ENCODE results near the gene PWWP2B.
A peak's percentile ranks its signal among the peaks of the same experiment; 100 is the strongest.

Gene PWWP2B

DNA sequence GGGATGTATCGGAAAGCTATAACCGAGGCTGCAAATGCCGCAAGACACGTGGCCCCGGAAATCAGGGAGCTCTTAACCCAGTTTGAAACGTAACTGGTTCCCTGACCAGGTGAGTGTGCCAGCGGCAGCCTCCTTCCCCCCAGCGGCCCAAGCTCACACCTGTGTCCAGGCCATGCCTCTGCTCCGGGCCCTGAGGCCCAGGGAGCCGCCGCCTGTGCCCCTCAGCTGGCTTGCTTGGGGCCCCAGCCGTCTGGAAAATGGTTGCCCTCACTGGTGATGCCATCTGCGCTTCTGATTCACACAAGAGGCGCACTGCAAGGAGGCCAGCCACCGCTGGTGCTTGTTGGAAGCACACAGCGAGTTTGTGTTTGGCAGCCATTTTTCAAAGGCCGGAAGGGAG, 9.2 kb downstream of the PWWP2B start:
- WGBS (ENCODE audit: insufficient coverage), result 97% methylated on average over 16 of the region's 17 CpGs
- ChIA-PET POLR2A (no interaction called here), CTCF (interaction anchor here (1.4 to 9.4 kb wide), 2 partner anchors 15 to 37 kb away, joined by 5 to 86 read pairs; no protein-coding TSS in a partner anchor)
- Histone ChIP-seq H3K36me3 (ENCODE audit: control insufficient read depth in 4 of 4, insufficient read depth in 4 of 4, low read length in 3 of 4) (peaks cover 4 to 77% (median 34%) of the 10 kb centered on the region in 4 experiments), H3K27me3 (replicated peaks in 2 of 5; ENCODE audit: control insufficient read depth in 4 of 5, insufficient read depth in 5 of 5, low read length in 4 of 5) (no peaks in the 10 kb centered on the region), H3K4me1 (ENCODE audit: control extremely low read depth in 1 of 4, control insufficient read depth in 4 of 4, insufficient read depth in 4 of 4, low read length in 3 of 4) (peaks cover 0 to 57% (median 52%) of the 10 kb centered on the region in 4 experiments), H3K9me3 (ENCODE audit: control extremely low read depth in 1 of 5, control insufficient read depth in 4 of 5, insufficient read depth in 2 of 5, low read depth in 1 of 5, low read length in 4 of 5) (no peaks in the 10 kb centered on the region), H3K27ac (ENCODE audit: insufficient read depth in 1 of 2, low read depth in 1 of 2, low read length in 2 of 2, poor library complexity in 1 of 2, severe bottlenecking in 2 of 2) (no peak overlapping the region), H3K4me3 (ENCODE audit: control insufficient read depth in 1 of 7, extremely low read depth in 1 of 7, insufficient read depth in 4 of 7, low read depth in 2 of 7, low read length in 6 of 7) (no peak overlapping the region)
- DNase-seq, result no peak

DNA sequence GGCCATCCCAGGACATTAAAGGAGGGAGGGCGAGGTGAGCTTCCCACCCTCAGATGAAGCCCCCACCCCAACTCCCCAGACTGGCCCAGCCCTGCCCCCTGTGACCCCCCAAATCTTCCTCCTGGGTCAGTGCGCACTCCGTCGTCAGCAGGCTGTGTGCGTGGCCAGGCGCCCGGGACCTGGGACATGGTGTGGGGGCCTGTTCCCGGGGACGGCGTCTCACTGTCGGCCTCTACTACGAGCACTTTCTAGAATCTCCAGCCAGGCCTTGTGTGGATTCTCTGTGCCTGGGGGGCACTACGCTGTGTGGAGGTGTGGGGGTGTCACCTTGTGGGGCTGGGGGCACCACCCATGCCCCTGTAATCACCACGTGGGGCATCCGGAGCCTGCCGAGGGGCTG, 9.8 kb downstream of the PWWP2B start:
- Histone ChIP-seq H3K27me3 (replicated peaks in 2 of 5; ENCODE audit: control insufficient read depth in 4 of 5, insufficient read depth in 5 of 5, low read length in 4 of 5) (no peaks in the 10 kb centered on the region), H3K4me3 (ENCODE audit: control insufficient read depth in 1 of 7, extremely low read depth in 1 of 7, insufficient read depth in 4 of 7, low read depth in 2 of 7, low read length in 6 of 7) (no peak overlapping the region), H3K4me1 (ENCODE audit: control extremely low read depth in 1 of 4, control insufficient read depth in 4 of 4, insufficient read depth in 4 of 4, low read length in 3 of 4) (peaks cover 0 to 57% (median 52%) of the 10 kb centered on the region in 4 experiments), H3K27ac (ENCODE audit: insufficient read depth in 1 of 2, low read depth in 1 of 2, low read length in 2 of 2, poor library complexity in 1 of 2, severe bottlenecking in 2 of 2) (no peak overlapping the region), H3K9me3 (ENCODE audit: control extremely low read depth in 1 of 5, control insufficient read depth in 4 of 5, insufficient read depth in 2 of 5, low read depth in 1 of 5, low read length in 4 of 5) (no peaks in the 10 kb centered on the region), H3K36me3 (ENCODE audit: control insufficient read depth in 4 of 4, insufficient read depth in 4 of 4, low read length in 3 of 4) (peaks cover 4 to 82% (median 34%) of the 10 kb centered on the region in 4 experiments)
- no peak for DNase-seq
- 99% methylated on average over 15 of the region's 16 CpGs for WGBS (ENCODE audit: insufficient coverage)
- ChIA-PET POLR2A (interaction anchor here (1.8 kb wide), 1 partner anchor 14 kb away, joined by 6 read pairs; no protein-coding TSS in a partner anchor), CTCF (interaction anchor here (1.1 to 9.4 kb wide), 3 partner anchors 15 to 37 kb away, joined by 3 to 86 read pairs (median 5); no protein-coding TSS in a partner anchor)

DNA sequence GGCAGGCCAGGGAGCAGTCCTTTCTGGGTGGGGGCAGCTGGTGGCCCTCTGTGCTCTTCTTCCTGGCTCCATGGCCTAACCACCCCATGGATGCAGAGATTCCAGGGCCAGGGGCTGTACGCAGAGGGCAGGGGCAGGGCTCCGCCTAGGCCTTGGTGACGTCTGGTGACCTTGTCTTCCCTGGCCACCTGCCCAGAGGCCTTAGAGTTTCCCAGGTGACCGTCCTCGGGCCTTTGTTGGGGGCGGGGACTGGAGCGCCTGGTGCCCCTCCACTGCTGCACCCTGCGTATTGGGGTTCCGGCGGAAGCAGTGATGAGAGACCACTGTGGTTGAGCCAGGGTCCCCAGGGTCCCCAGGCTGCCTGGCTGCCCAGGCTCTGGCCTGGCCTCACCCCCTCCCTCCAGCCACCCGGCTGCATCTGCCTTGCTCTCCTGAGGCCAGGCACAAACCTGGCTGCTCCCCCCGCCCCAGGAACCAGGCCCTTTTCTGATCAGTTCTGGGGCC, 10.3 kb downstream of the PWWP2B start:
- 92% methylated on average over 12 of the region's 12 CpGs for WGBS (ENCODE audit: insufficient coverage)
- POLR2A ChIA-PET, result interaction anchor here (1.8 kb wide), 1 partner anchor 14 kb away, joined by 6 read pairs; no protein-coding TSS in a partner anchor
- CTCF ChIA-PET, result interaction anchor here (1.1 to 9.4 kb wide), 3 partner anchors 14 to 31 kb away, joined by 3 to 86 read pairs (median 3); no protein-coding TSS in a partner anchor
- H3K27me3 ChIP-seq (replicated peaks in 2 of 5; ENCODE audit: control insufficient read depth in 4 of 5, insufficient read depth in 5 of 5, low read length in 4 of 5), result no peaks in the 10 kb centered on the region
- peaks cover 4 to 86% (median 34%) of the 10 kb centered on the region in 4 experiments for H3K36me3 ChIP-seq (ENCODE audit: control insufficient read depth in 4 of 4, insufficient read depth in 4 of 4, low read length in 3 of 4)
- DNase-seq, result no peak
- peak overlapping the region in 1 of 2 experiments; percentile 34 for H3K27ac ChIP-seq (ENCODE audit: insufficient read depth in 1 of 2, low read depth in 1 of 2, low read length in 2 of 2, poor library complexity in 1 of 2, severe bottlenecking in 2 of 2)
- peak overlapping the region in 3 of 7 experiments; percentile 28 to 63 (median 46) for H3K4me3 ChIP-seq (ENCODE audit: control insufficient read depth in 1 of 7, extremely low read depth in 1 of 7, insufficient read depth in 4 of 7, low read depth in 2 of 7, low read length in 6 of 7)
- H3K9me3 ChIP-seq (ENCODE audit: control extremely low read depth in 1 of 5, control insufficient read depth in 4 of 5, insufficient read depth in 2 of 5, low read depth in 1 of 5, low read length in 4 of 5), result no peaks in the 10 kb centered on the region
- peaks cover 3 to 57% (median 52%) of the 10 kb centered on the region in 4 experiments for H3K4me1 ChIP-seq (ENCODE audit: control extremely low read depth in 1 of 4, control insufficient read depth in 4 of 4, insufficient read depth in 4 of 4, low read length in 3 of 4)

DNA sequence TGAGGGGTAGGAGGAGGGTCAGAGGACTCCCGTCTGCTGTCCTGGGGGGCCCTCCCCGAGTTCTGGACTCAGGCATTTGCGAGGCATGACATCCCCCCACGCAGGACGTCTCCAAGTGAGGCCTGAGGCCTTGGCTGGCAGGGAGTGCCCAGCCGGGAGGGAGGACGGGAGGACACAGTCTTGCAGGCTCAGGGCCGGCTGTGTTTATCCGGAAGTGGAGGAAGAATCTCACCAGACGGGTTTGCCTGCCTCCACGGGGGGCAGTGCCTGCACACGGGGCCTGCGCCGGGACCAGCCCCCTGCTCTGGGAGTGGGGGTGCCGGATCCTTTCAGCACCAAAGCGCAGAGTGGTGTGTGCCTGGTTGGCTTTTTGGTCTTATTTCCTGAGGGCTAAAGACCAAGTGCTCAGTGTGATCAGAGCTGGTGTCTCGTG, 10.9 kb downstream of the PWWP2B start:
- peak in 2 of 3 donors; percentile 58 to 72 for DNase-seq
- H3K36me3 ChIP-seq (ENCODE audit: control insufficient read depth in 4 of 4, insufficient read depth in 4 of 4, low read length in 3 of 4), result peaks cover 4 to 82% (median 34%) of the 10 kb centered on the region in 4 experiments
- H3K9me3 ChIP-seq (ENCODE audit: control extremely low read depth in 1 of 5, control insufficient read depth in 4 of 5, insufficient read depth in 2 of 5, low read depth in 1 of 5, low read length in 4 of 5), result no peaks in the 10 kb centered on the region
- ChIA-PET POLR2A (interaction anchor here (1.1 to 1.8 kb wide), 2 partner anchors 13 to 14 kb away, joined by 3 to 6 read pairs; no protein-coding TSS in a partner anchor), CTCF (interaction anchor here (1.0 to 9.4 kb wide), 5 partner anchors 8 to 48 kb away, joined by 3 to 86 read pairs (median 5); no protein-coding TSS in a partner anchor)
- peak overlapping the region in 1 of 2 experiments; percentile 34 for H3K27ac ChIP-seq (ENCODE audit: insufficient read depth in 1 of 2, low read depth in 1 of 2, low read length in 2 of 2, poor library complexity in 1 of 2, severe bottlenecking in 2 of 2)
- H3K4me3 ChIP-seq (ENCODE audit: control insufficient read depth in 1 of 7, extremely low read depth in 1 of 7, insufficient read depth in 4 of 7, low read depth in 2 of 7, low read length in 6 of 7), result peak overlapping the region in 5 of 7 experiments; percentile 26 to 63 (median 46)
- H3K4me1 ChIP-seq (ENCODE audit: control extremely low read depth in 1 of 4, control insufficient read depth in 4 of 4, insufficient read depth in 4 of 4, low read length in 3 of 4), result peaks cover 3 to 60% (median 56%) of the 10 kb centered on the region in 4 experiments
- H3K27me3 ChIP-seq (replicated peaks in 2 of 5; ENCODE audit: control insufficient read depth in 4 of 5, insufficient read depth in 5 of 5, low read length in 4 of 5), result no peaks in the 10 kb centered on the region
- 14% methylated on average over 17 of the region's 17 CpGs for WGBS (ENCODE audit: insufficient coverage)

DNA sequence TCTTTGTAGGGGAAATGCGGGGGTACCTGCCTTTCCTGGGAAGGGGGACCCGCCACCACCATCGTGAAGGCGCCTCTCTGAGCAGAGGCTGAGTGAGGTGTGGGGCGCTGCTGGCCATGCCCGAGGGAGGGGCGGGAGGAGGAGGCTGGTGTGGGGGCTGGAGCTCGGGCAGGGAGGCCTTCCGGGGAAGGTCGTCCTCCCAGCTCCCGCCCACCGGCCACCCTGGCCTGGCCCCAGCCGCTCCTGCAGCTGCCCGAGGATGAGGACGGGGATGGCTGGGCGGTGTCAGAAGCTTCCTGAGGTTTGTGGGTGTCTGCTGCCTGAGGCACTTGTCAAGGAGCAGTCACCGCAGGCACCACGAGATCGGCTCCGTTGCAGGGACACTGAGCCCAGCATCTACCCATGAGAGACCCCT, 11.4 kb downstream of the PWWP2B start:
- peaks cover 4 to 80% (median 32%) of the 10 kb centered on the region in 4 experiments for H3K36me3 ChIP-seq (ENCODE audit: control insufficient read depth in 4 of 4, insufficient read depth in 4 of 4, low read length in 3 of 4)
- ChIA-PET POLR2A (interaction anchor here (1.1 to 1.8 kb wide), 2 partner anchors 13 to 14 kb away, joined by 3 to 6 read pairs; no protein-coding TSS in a partner anchor), CTCF (interaction anchor here (1.0 to 9.4 kb wide), 7 partner anchors 9 to 50 kb away, joined by 3 to 86 read pairs (median 5); no protein-coding TSS in a partner anchor)
- H3K4me3 ChIP-seq (ENCODE audit: control insufficient read depth in 1 of 7, extremely low read depth in 1 of 7, insufficient read depth in 4 of 7, low read depth in 2 of 7, low read length in 6 of 7), result peak overlapping the region in 5 of 7 experiments; percentile 26 to 63 (median 46)
- H3K4me1 ChIP-seq (ENCODE audit: control extremely low read depth in 1 of 4, control insufficient read depth in 4 of 4, insufficient read depth in 4 of 4, low read length in 3 of 4), result peaks cover 3 to 65% (median 57%) of the 10 kb centered on the region in 4 experiments
- no peak overlapping the region for H3K27ac ChIP-seq (ENCODE audit: insufficient read depth in 1 of 2, low read depth in 1 of 2, low read length in 2 of 2, poor library complexity in 1 of 2, severe bottlenecking in 2 of 2)
- H3K9me3 ChIP-seq (ENCODE audit: control extremely low read depth in 1 of 5, control insufficient read depth in 4 of 5, insufficient read depth in 2 of 5, low read depth in 1 of 5, low read length in 4 of 5), result no peaks in the 10 kb centered on the region
- no peaks in the 10 kb centered on the region for H3K27me3 ChIP-seq (replicated peaks in 2 of 5; ENCODE audit: control insufficient read depth in 4 of 5, insufficient read depth in 5 of 5, low read length in 4 of 5)
- DNase-seq, result peak in 2 of 3 donors; percentile 64 to 69
- WGBS (ENCODE audit: insufficient coverage), result 7% methylated on average over 12 of the region's 20 CpGs

DNA sequence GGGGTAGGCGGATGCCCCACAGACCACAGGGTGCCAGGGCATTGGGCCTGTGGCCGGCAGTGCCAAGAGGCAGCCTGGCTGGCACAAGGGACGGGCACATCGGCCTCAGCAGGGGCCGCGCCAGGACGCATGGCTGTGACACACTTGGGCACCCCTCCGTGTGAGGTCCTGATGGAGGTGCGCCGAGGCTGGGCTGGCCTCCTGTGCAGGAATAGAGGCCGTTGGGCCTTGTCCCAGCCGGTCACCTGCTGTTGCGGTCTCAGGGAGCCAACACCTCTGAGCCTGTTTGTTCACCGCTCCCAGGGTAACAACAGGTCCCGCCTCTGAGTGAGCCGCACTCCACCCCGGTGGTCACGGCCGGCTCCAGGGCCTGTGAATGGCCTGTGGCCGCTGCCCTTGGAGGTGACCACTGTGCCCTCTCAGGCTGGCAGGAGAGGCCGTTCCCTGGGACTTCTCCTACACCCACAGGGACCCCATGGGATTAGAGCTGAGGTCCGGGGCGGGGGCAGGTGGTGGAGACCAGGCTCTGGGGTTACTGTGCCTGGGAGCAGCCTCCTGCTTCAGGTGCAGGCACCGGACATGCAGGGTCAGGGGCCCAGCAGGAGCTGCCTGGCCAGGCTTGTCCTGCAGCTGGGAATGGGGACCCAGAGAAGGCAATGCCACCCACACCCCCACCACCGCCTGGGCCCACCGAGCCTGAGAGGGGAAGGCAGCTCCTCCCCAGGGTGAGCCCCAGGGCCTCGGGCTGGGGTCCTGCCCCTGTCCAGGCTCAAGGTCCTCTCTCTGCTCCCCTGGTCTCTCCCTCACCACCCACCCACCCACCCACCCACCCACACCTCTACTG, 12.0 kb downstream of the PWWP2B start:
- ChIA-PET CTCF (interaction anchor here (1.0 to 9.4 kb wide), 9 partner anchors 9 to 49 kb away, joined by 3 to 86 read pairs (median 4); no protein-coding TSS in a partner anchor), POLR2A (interaction anchor here (1.1 to 1.8 kb wide), 2 partner anchors 12 to 13 kb away, joined by 3 to 6 read pairs; no protein-coding TSS in a partner anchor)
- no peaks in the 10 kb centered on the region for H3K27me3 ChIP-seq (replicated peaks in 2 of 5; ENCODE audit: control insufficient read depth in 4 of 5, insufficient read depth in 5 of 5, low read length in 4 of 5)
- no peaks in the 10 kb centered on the region for H3K9me3 ChIP-seq (ENCODE audit: control extremely low read depth in 1 of 5, control insufficient read depth in 4 of 5, insufficient read depth in 2 of 5, low read depth in 1 of 5, low read length in 4 of 5)
- peak overlapping the region in 3 of 7 experiments; percentile 22 to 63 (median 46) for H3K4me3 ChIP-seq (ENCODE audit: control insufficient read depth in 1 of 7, extremely low read depth in 1 of 7, insufficient read depth in 4 of 7, low read depth in 2 of 7, low read length in 6 of 7)
- peaks cover 3 to 71% (median 58%) of the 10 kb centered on the region in 4 experiments for H3K4me1 ChIP-seq (ENCODE audit: control extremely low read depth in 1 of 4, control insufficient read depth in 4 of 4, insufficient read depth in 4 of 4, low read length in 3 of 4)
- H3K27ac ChIP-seq (ENCODE audit: insufficient read depth in 1 of 2, low read depth in 1 of 2, low read length in 2 of 2, poor library complexity in 1 of 2, severe bottlenecking in 2 of 2), result no peak overlapping the region
- DNase-seq, result no peak
- H3K36me3 ChIP-seq (ENCODE audit: control insufficient read depth in 4 of 4, insufficient read depth in 4 of 4, low read length in 3 of 4), result peaks cover 4 to 79% (median 29%) of the 10 kb centered on the region in 4 experiments
- WGBS (ENCODE audit: insufficient coverage), result 79% methylated on average over 23 of the region's 27 CpGs

Data from common myeloid progenitor, CD34-positive (primary cell).